Endothelial cell of umbilical vein (primary cell): ENCODE measurements around the gene GRID1. TPM values are rescaled to one million over a fixed set of nuclear protein-coding genes. Genes with fewer than 3 reads are reported as not detected.

Source experiments
- BruUV-seq: library from RNA; stranded (reverse); fragments of 400-500 nt; replicated peaks from 2 replicates; lab custom pipeline; 2021; lab: Mats Ljungman, UMichigan
- CTCF ChIA-PET: fragments of 300-600, 350-600 bp; sonication (Branson Sonifier 250); formaldehyde crosslinking; loops from one replicate; lab custom pipeline; 2021; ENCODE audit warnings: antibody characterized with exemption, inconsistent platforms; lab: Charles Lee
- POLR2A ChIA-PET: fragments of 300-600, 350-600 bp; sonication (Branson Sonifier 250); formaldehyde crosslinking; loops from one replicate; lab custom pipeline; 2021; ENCODE audit warnings: antibody characterized with exemption, inconsistent platforms; lab: Charles Lee
- DNase-seq: peaks from one replicate; pipeline ENCODE4 v3.0.0-alpha.2; 2011; ENCODE audit warnings: low read depth, low spot score
- FAIRE-seq: peaks from 2 replicates; lab custom pipeline; 2011; peaks lifted over from hg19 to GRCh38; lab: Jason Lieb, UNC
- H2AFZ ChIP-seq: 2 replicates; pipeline ENCODE4 v1.6.0; 2012; ENCODE audit warnings: low read depth, low read length, control low read depth, inconsistent platforms
- H3K27ac ChIP-seq: 2 replicates; pipeline ENCODE4 v1.5.1; 2011; ENCODE audit warnings: low read depth, mild to moderate bottlenecking, control low read depth, low read length, moderate library complexity; ENCODE audit not compliant: insufficient read depth
- H3K27me3 ChIP-seq, 2 experiments: 2 replicates each; pipeline versions ENCODE4 v1.6.0 to v1.6.1; 2011; ENCODE audit warnings: low read length in 2 of 2, mixed read lengths in 1 of 2; ENCODE audit not compliant: control insufficient read depth in 2 of 2, insufficient read depth in 2 of 2
- H3K36me3 ChIP-seq, 2 experiments: 2 replicates in 1 of 2; 3 replicates in 1 of 2; pipeline ENCODE4 v1.5.1; 2011; ENCODE audit warnings: low read length in 2 of 2, mild to moderate bottlenecking in 1 of 2, moderate library complexity in 1 of 2; ENCODE audit not compliant: control insufficient read depth in 2 of 2, insufficient read depth in 2 of 2; ENCODE audit errors: extremely low read depth in 1 of 2
- H3K4me1 ChIP-seq: 3 replicates; pipeline ENCODE4 v1.5.1; 2011; ENCODE audit warnings: mild to moderate bottlenecking, low read length; ENCODE audit not compliant: control insufficient read depth, insufficient read depth; ENCODE audit errors: extremely low read depth
- H3K4me2 ChIP-seq: 2 replicates; pipeline ENCODE4 v1.6.1; 2011; ENCODE audit warnings: low read length, control low read depth, mixed read lengths; ENCODE audit not compliant: insufficient read depth
- H3K4me3 ChIP-seq, 3 experiments: fragments of 200-600 bp in 1 of 3; sonication (generic), shearing (Covaris generic) in 1 of 3; replicated peaks in 1 of 3; 2 replicates each; pipeline ENCODE4 v1.5.1; 2011 to 2016; ENCODE audit warnings: control low read depth in 3 of 3, low read length in 3 of 3, mild to moderate bottlenecking in 2 of 3, inconsistent platforms in 1 of 3, low read depth in 1 of 3, moderate library complexity in 1 of 3; ENCODE audit not compliant: insufficient read depth in 1 of 3
- H3K79me2 ChIP-seq: 2 replicates; pipeline ENCODE4 v1.6.0; 2012; ENCODE audit warnings: low read length, inconsistent platforms; ENCODE audit not compliant: control insufficient read depth, insufficient read depth
- H3K9ac ChIP-seq: replicated peaks from 2 replicates; pipeline ENCODE3; 2011; ENCODE audit warnings: low read length, control low read depth; ENCODE audit not compliant: insufficient read depth; ENCODE audit errors: extremely low read depth
- H3K9me1 ChIP-seq: replicated peaks from 3 replicates; pipeline ENCODE4 v1.6.0; 2011; ENCODE audit warnings: mild to moderate bottlenecking, low read length; ENCODE audit not compliant: control insufficient read depth, insufficient read depth; ENCODE audit errors: extremely low read depth
- H3K9me3 ChIP-seq: replicated peaks from 2 replicates; pipeline ENCODE4 v1.5.1; 2012; ENCODE audit warnings: low read length, inconsistent platforms; ENCODE audit not compliant: control insufficient read depth, insufficient read depth
- H4K20me1 ChIP-seq: replicated peaks from 2 replicates; pipeline ENCODE3; 2011; ENCODE audit warnings: mild to moderate bottlenecking, low read length; ENCODE audit not compliant: control insufficient read depth, insufficient read depth; ENCODE audit errors: extremely low read depth
- EZH2 ChIP-seq: IDR thresholded peaks from 2 replicates; pipeline ENCODE4 v1.6.1; 2012; ENCODE audit warnings: borderline replicate concordance, low read depth, mild to moderate bottlenecking, moderate library complexity, low read length, inconsistent platforms; ENCODE audit not compliant: severe bottlenecking
- FOS ChIP-seq: IDR thresholded peaks from 2 replicates; pipeline ENCODE4 v1.6.1; 2011; ENCODE audit warnings: mild to moderate bottlenecking, low read length, moderate library complexity, borderline replicate concordance; ENCODE audit not compliant: insufficient read depth
- GATA2 ChIP-seq: IDR thresholded peaks from 2 replicates; pipeline ENCODE4 v1.7.0; 2011; ENCODE audit warnings: low read depth, mild to moderate bottlenecking, moderate library complexity, mixed read lengths, low read length; ENCODE audit not compliant: insufficient read length, insufficient read depth
- JUN ChIP-seq: IDR thresholded peaks from 2 replicates; pipeline ENCODE4 v1.6.1; 2011; ENCODE audit warnings: borderline replicate concordance, low read depth; ENCODE audit not compliant: insufficient read length, insufficient read depth
- MYC ChIP-seq: IDR thresholded peaks from one replicate; pipeline ENCODE4 v1.6.1; 2011; ENCODE audit warnings: mild to moderate bottlenecking, low read depth, low read length
- POLR2A ChIP-seq: IDR thresholded peaks from 2 replicates; pipeline ENCODE4 v1.6.1; 2012; ENCODE audit warnings: low read depth, mild to moderate bottlenecking, control low read depth, low read length
- POLR2AphosphoS5 ChIP-seq: IDR thresholded peaks from 2 replicates; pipeline ENCODE4 v1.6.1; 2012; ENCODE audit warnings: low read depth, mild to moderate bottlenecking, control low read depth, low read length, moderate library complexity; ENCODE audit not compliant: insufficient read depth
- dilution Hi-C: fragments of 300-500 bp; cut with MboI; formaldehyde crosslinking; loops from one replicate; pipeline ENCODE4 v1.15.0; 2019; ENCODE audit warnings: low sequenced_read_pairs; ENCODE audit not compliant: extremely low pct_ligation_motif_present
- intact Hi-C: fragments of 100-400 bp; cut with micrococcal nuclease; formaldehyde crosslinking; loops from one replicate; pipeline ENCODE4 v1.10.0; 2022
- polyA plus RNA-seq, 4 experiments: library from polyadenylated mRNA; depleted of rRNA in 3 of 4; stranded (reverse) in 3 of 4; unstranded in 1 of 4; fragments of >200 nt; gene quantifications; 2 replicates each; pipeline versions ENCODE4 v1.2.1 to v1.2.3, GENCODE V29; 2011 to 2012; ENCODE audit warnings: missing spikeins in 1 of 4
- total RNA-seq: library from RNA; stranded (reverse); gene quantifications from 2 replicates; pipeline ENCODE4 v1.2.3, GENCODE V29; 2021
- TF ChIP-seq, protein P1 (sequence below): IDR thresholded peaks from 2 replicates; pipeline ENCODE4 v1.6.1; 2011; ENCODE audit not compliant: insufficient read depth, insufficient read length
- TF ChIP-seq, protein P2 (sequence below), 2 donors: IDR thresholded peaks; 1 replicate in 1 of 2; 2 replicates in 1 of 2; pipeline ENCODE4 v1.5.1; 2011; ENCODE audit warnings: low read length in 2 of 2, mild to moderate bottlenecking in 2 of 2, moderate library complexity in 2 of 2, control low read depth in 1 of 2, inconsistent platforms in 1 of 2, low read depth in 1 of 2; ENCODE audit not compliant: insufficient read depth in 1 of 2; ENCODE audit errors: extremely low read depth in 1 of 2

Gene GRID1
- total and polyA plus RNA-seq, 2 donors (not counting 3 experiments of a cell fraction or from before 2014, with no cell fraction given): not detected

DNA sequence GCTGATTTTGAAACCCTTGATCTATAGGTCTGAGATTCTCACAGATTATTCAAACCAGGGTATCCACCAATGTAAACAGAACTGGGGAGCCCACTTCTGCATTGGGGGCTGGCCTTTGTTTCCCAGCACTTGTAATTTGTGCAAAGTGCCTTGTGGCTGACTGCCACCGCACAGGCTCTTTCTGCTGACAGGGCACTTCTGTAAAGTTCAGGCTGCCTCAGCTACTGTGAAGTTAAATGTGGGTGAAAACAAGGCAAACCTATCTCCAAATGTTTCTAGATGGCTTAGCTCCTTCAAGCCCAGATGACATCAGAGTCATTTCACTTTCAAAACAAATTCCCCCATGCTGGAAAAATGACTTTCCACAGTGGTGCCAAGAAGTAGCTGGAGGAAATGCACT, 54.7 kb downstream of the GRID1 start:
- FAIRE-seq: no peak
- H4K20me1 ChIP-seq: no peaks in the 10 kb centered on the region
- H3K9me3 ChIP-seq: no peaks in the 10 kb centered on the region
- no peak for DNase-seq
- POLR2A ChIA-PET: no interaction called here
- no peaks in the 10 kb centered on the region for H3K9me1 ChIP-seq
- H3K4me2 ChIP-seq: no peak overlapping the region
- TF ChIP-seq FOS: no peak
- no peak for TF ChIP-seq EZH2
- TF ChIP-seq GATA2: no peak
- no peak for TF ChIP-seq JUN
- TF ChIP-seq MYC: no peak
- TF ChIP-seq, protein P1, sequence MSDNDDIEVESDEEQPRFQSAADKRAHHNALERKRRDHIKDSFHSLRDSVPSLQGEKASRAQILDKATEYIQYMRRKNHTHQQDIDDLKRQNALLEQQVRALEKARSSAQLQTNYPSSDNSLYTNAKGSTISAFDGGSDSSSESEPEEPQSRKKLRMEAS: no peak
- no peak for TF ChIP-seq POLR2A
- TF ChIP-seq POLR2AphosphoS5: no peak
- TF ChIP-seq, protein P2, sequence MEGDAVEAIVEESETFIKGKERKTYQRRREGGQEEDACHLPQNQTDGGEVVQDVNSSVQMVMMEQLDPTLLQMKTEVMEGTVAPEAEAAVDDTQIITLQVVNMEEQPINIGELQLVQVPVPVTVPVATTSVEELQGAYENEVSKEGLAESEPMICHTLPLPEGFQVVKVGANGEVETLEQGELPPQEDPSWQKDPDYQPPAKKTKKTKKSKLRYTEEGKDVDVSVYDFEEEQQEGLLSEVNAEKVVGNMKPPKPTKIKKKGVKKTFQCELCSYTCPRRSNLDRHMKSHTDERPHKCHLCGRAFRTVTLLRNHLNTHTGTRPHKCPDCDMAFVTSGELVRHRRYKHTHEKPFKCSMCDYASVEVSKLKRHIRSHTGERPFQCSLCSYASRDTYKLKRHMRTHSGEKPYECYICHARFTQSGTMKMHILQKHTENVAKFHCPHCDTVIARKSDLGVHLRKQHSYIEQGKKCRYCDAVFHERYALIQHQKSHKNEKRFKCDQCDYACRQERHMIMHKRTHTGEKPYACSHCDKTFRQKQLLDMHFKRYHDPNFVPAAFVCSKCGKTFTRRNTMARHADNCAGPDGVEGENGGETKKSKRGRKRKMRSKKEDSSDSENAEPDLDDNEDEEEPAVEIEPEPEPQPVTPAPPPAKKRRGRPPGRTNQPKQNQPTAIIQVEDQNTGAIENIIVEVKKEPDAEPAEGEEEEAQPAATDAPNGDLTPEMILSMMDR (IDR thresholded peaks at IDR 0.05; ENCODE audit: extremely low read depth in 1 of 2, insufficient read depth in 1 of 2, low read depth in 1 of 2, low read length in 2 of 2): no peak
- H2AFZ ChIP-seq: no peak overlapping the region
- CTCF ChIA-PET: no interaction called here
- intact Hi-C loops: no loop called here
- dilution Hi-C loops: no loop called here
- H3K79me2 ChIP-seq: no peaks in the 10 kb centered on the region
- no peak overlapping the region for H3K9ac ChIP-seq
- no peaks in the 10 kb centered on the region for H3K4me1 ChIP-seq
- H3K36me3 ChIP-seq: no peaks in the 10 kb centered on the region
- H3K27ac ChIP-seq: no peak overlapping the region
- H3K4me3 ChIP-seq: no peak overlapping the region
- BruUV-seq: no TSS peak
- no peaks in the 10 kb centered on the region for H3K27me3 ChIP-seq
